RWPE2 (cell line): ENCODE measurements around the gene NRTN.

Experiments
- ATAC-seq: fragments of 200-7000 bp; cut with Tn5 transposase; 3 replicates; pipeline ENCODE4 v1.9.1; 2021; ENCODE audit warnings: low read depth
- DNase-seq: peaks from one replicate; pipeline ENCODE4 v3.0.0-alpha.2; 2020; ENCODE audit warnings: low spot score
- H3K27ac ChIP-seq: fragments of 450-650 bp; 2 replicates; pipeline ENCODE4 v1.5.1; 2017; ENCODE audit warnings: mild to moderate bottlenecking; ENCODE audit not compliant: poor library complexity, severe bottlenecking
- H3K27me3 ChIP-seq: fragments of 250-450 bp; sonication (Bioruptor Pico); 2 replicates; pipeline ENCODE4 v1.5.1; 2021; ENCODE audit warnings: mild to moderate bottlenecking, moderate library complexity; ENCODE audit not compliant: insufficient read depth, poor library complexity, severe bottlenecking
- H3K36me3 ChIP-seq: fragments of 250-450 bp; sonication (Bioruptor Pico); 2 replicates; pipeline ENCODE4 v1.5.1; 2020; ENCODE audit warnings: low read depth, mild to moderate bottlenecking, moderate library complexity
- H3K4me1 ChIP-seq: fragments of 250-450 bp; sonication (Bioruptor Pico); 2 replicates; pipeline ENCODE4 v1.5.1; 2021; ENCODE audit warnings: mild to moderate bottlenecking, moderate library complexity; ENCODE audit not compliant: insufficient read depth, poor library complexity, severe bottlenecking
- H3K4me3 ChIP-seq: fragments of 250-450 bp; sonication (Bioruptor Pico); 2 replicates; pipeline ENCODE4 v1.5.1; 2021; ENCODE audit warnings: mild to moderate bottlenecking, moderate library complexity; ENCODE audit not compliant: severe bottlenecking
- H3K9me3 ChIP-seq: fragments of 250-450 bp; sonication (Bioruptor Pico); 2 replicates; pipeline ENCODE4 v1.5.1; 2021; ENCODE audit warnings: mild to moderate bottlenecking, moderate library complexity; ENCODE audit not compliant: severe bottlenecking
- CTCF ChIP-seq: fragments of 450-650 bp; IDR thresholded peaks from one replicate; pipeline ENCODE4 v1.5.1; 2017; ENCODE audit warnings: mild to moderate bottlenecking, moderate library complexity; ENCODE audit not compliant: poor library complexity, severe bottlenecking

Gene NRTN

GRCh38 chr19:5806133-5806489 is 1.2 kb downstream of the NRTN start:
- H3K36me3 ChIP-seq: no peaks in the 10 kb centered on the region
- DNase-seq: no peak

GRCh38 chr19:5806905-5807304 is 2.0 kb downstream of the NRTN start:
- Histone ChIP-seq H3K27ac (no peak overlapping the region), H3K4me1 (no peaks in the 10 kb centered on the region), H3K36me3 (no peaks in the 10 kb centered on the region), H3K27me3 (peaks cover 12% of the 10 kb centered on the region), H3K4me3 (no peak overlapping the region), H3K9me3 (no peaks in the 10 kb centered on the region)
- no peak for TF ChIP-seq CTCF
- DNase-seq (no peak), ATAC-seq (no peak)

More at GRCh38 chr19:5806133-5806489, 1.2 kb downstream of the NRTN start:
- TF ChIP-seq CTCF: peak; percentile 38
- no peak for ATAC-seq
- Histone ChIP-seq H3K4me1 (no peaks in the 10 kb centered on the region), H3K4me3 (no peak overlapping the region), H3K9me3 (no peaks in the 10 kb centered on the region), H3K27ac (no peak overlapping the region), H3K27me3 (peaks cover 12% of the 10 kb centered on the region)

GRCh38 chr19:5808120-5808816 is 3.4 kb downstream of the NRTN start:
- H3K4me3 ChIP-seq: no peak overlapping the region
- no peaks in the 10 kb centered on the region for H3K4me1 ChIP-seq
- ATAC-seq: no peak
- no peak for DNase-seq
- TF ChIP-seq CTCF: no peak
- peaks cover 12% of the 10 kb centered on the region for H3K27me3 ChIP-seq
- H3K27ac ChIP-seq: no peak overlapping the region
- H3K36me3 ChIP-seq: no peaks in the 10 kb centered on the region
- H3K9me3 ChIP-seq: no peaks in the 10 kb centered on the region

- Histone ChIP-seq H3K36me3 (no peaks in the 10 kb centered on the region), H3K4me3 (no peak overlapping the region), H3K9me3 (no peaks in the 10 kb centered on the region), H3K27me3 (peaks cover 12% of the 10 kb centered on the region), H3K27ac (no peak overlapping the region), H3K4me1 (no peaks in the 10 kb centered on the region)
- ATAC-seq (no peak), DNase-seq (no peak)
- TF ChIP-seq CTCF: no peak
Measured at GRCh38 chr19:5809053-5809452, 4.2 kb downstream of the NRTN start.

- no peaks in the 10 kb centered on the region for H3K9me3 ChIP-seq
- no peak for ATAC-seq
- H3K27me3 ChIP-seq: peaks cover 9% of the 10 kb centered on the region
- TF ChIP-seq CTCF: no peak
- no peak overlapping the region for H3K27ac ChIP-seq
- no peak for DNase-seq
- H3K36me3 ChIP-seq: no peaks in the 10 kb centered on the region
- H3K4me1 ChIP-seq: no peaks in the 10 kb centered on the region
- H3K4me3 ChIP-seq: no peak overlapping the region
Measured at GRCh38 chr19:5809469-5809868, 4.6 kb downstream of the NRTN start.
